ENCODE results near the gene VPREB1. TPM values are rescaled to one million over a fixed set of nuclear protein-coding genes. Genes with fewer than 3 reads are reported as not detected.
A peak's percentile ranks its signal among the peaks of the same experiment; 100 is the strongest.
"Not testable (repeated sequence)": the region's sequence is repeated elsewhere in the genome, so short reads cannot be mapped to it uniquely, and the experiment has no call there.

The VPREB1 gene
- total RNA-seq, 6 experiments from 2014 or later = not detected

- ATAC-seq; H3K4me1 ChIP-seq; DNase-seq; H3K36me3 ChIP-seq; H3K9me3 ChIP-seq; H3K4me3 ChIP-seq; intact Hi-C loops (cut with DNase I); H3K27ac ChIP-seq; H3K27me3 ChIP-seq: not testable (repeated sequence)
- WGBS (ENCODE audit: insufficient coverage, low coverage, low lambda C conversion rate, missing lambda C conversion rate) = 86% methylated on average over 1 of the region's 4 CpGs
Measured at GRCh38 chr22:22277423-22277822, 32.8 kb downstream of the VPREB1 start.

GRCh38 chr22:22284962-22285756 is 40.6 kb downstream of the VPREB1 start:
- H3K36me3 ChIP-seq; H3K27me3 ChIP-seq; H3K4me3 ChIP-seq; ATAC-seq; DNase-seq; H3K27ac ChIP-seq; H3K9me3 ChIP-seq; H3K4me1 ChIP-seq; intact Hi-C loops (cut with DNase I): not testable (repeated sequence)

DNA sequence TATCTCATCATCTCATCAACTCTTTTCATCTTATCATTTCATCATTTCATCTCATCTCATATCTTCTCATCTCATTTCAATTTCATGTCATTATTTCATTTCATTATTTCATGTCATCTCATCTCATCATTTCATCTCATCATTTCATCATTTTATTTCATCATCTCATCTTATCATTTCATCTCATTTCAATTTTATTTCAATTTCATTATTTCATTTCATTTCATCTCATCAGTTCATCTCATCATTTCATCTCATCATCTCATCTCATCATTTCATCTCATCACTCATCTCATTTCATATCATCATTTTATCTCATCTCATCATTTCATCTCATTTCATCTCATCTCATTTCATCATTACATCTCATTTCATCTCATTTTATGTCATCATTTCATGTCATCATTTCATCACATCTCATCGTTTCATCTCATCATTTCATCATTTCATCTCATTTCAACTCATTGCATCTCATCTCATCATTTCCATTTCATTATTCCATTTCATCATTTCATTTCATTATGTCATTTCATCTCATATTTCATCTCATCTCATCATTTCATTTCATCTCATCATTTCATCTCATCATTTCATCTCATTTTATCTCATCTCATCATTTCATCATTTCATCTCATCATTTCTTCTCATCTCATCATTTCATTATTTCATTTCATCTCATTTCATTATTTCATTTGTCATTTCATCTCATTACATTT is 42.0 kb downstream of the VPREB1 start:
- DNase-seq; H3K9me3 ChIP-seq; H3K27me3 ChIP-seq; H3K27ac ChIP-seq; ATAC-seq; H3K4me1 ChIP-seq; intact Hi-C loops (cut with DNase I); H3K4me3 ChIP-seq; H3K36me3 ChIP-seq: not testable (repeated sequence)
- WGBS (ENCODE audit: insufficient coverage, low coverage, low lambda C conversion rate, missing lambda C conversion rate) = no CpG with 5 or more reads among the region's 1 CpG

GRCh38 chr22:22287106-22287626 is 42.6 kb downstream of the VPREB1 start:
- H3K27me3 ChIP-seq; ATAC-seq; H3K27ac ChIP-seq; DNase-seq; intact Hi-C loops (cut with DNase I); H3K9me3 ChIP-seq; H3K36me3 ChIP-seq; H3K4me3 ChIP-seq; H3K4me1 ChIP-seq: not testable (repeated sequence)
- WGBS (ENCODE audit: insufficient coverage, low coverage, low lambda C conversion rate, missing lambda C conversion rate) = 91% methylated on average over 5 of the region's 5 CpGs

DNA sequence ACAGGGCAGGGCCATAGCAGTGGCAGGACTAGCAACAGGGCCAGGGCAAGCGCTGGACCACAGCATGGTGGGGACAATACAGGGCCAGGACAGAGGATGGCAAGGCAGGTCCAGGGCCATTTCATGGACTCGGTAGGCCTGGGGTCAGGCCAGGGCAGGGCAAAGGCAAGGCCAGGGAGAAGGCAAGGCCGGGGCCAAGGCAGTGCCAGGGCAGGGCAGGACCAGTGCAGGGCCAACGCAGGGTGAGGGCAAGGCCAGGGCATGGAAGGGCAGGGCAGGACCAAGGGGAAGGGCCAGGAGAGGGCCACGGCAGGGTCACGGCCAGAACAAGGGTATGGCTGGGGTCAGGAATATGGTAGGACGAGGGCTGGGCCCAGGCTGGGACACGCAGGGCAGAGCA is 45.1 kb downstream of the VPREB1 start:
- H3K4me1 ChIP-seq; intact Hi-C loops (cut with DNase I); H3K36me3 ChIP-seq; H3K9me3 ChIP-seq; H3K27ac ChIP-seq; DNase-seq; ATAC-seq; H3K27me3 ChIP-seq; H3K4me3 ChIP-seq: not testable (repeated sequence)
- no CpG with 5 or more reads among the region's 8 CpGs for WGBS (ENCODE audit: insufficient coverage, low coverage, low lambda C conversion rate, missing lambda C conversion rate)

DNA sequence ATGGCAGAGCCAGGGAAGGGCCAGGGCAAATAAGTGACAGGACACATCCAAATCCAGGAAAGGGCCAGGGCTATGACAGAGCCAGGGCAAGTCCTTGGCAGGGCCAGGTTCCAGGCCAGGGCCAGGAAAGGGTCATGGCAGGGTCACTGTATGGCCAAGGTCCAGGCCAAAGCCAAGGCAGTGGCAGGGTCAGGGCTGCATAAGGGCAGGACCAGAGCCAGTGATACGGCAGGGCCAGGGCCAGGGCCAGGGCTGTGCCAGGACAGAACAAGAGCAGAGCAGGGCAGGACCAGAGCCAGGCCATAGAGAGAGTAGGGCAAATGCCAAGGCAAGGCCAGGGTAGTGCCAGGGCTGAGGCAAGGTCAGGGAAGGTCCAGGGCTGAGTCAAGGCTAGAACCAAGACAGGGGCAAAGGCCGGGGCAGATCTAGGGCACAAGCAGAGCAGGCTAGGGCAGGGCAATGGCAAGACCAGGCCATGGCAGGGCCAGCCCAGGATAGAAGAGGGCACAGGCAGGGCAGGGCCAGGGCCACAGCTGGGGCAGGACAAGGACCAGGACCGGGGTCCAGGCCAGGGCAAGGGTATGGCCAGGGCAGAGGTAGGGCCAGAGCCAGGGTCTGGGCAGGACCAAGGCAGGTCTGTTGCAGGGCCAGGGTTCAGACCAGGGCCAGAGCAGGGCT is 46.7 kb downstream of the VPREB1 start:
- intact Hi-C loops (cut with DNase I); H3K27me3 ChIP-seq; H3K4me1 ChIP-seq; H3K36me3 ChIP-seq; ATAC-seq; H3K4me3 ChIP-seq; H3K9me3 ChIP-seq: not testable (repeated sequence)
- H3K27ac ChIP-seq = peak overlapping the region in 1 of 3 donors; percentile 24
- WGBS (ENCODE audit: insufficient coverage, low coverage, low lambda C conversion rate, missing lambda C conversion rate) = 37% methylated on average over 2 of the region's 3 CpGs
- DNase-seq = peak; percentile 45 to 71 (median 67)

- H3K27ac ChIP-seq; H3K36me3 ChIP-seq; H3K9me3 ChIP-seq; H3K4me1 ChIP-seq; DNase-seq; intact Hi-C loops (cut with DNase I); H3K4me3 ChIP-seq; ATAC-seq; H3K27me3 ChIP-seq: not testable (repeated sequence)
- WGBS (ENCODE audit: insufficient coverage, low coverage, low lambda C conversion rate, missing lambda C conversion rate) = no CpG with 5 or more reads among the region's 3 CpGs
Measured at GRCh38 chr22:22292656-22293055, 48.1 kb downstream of the VPREB1 start.

DNA sequence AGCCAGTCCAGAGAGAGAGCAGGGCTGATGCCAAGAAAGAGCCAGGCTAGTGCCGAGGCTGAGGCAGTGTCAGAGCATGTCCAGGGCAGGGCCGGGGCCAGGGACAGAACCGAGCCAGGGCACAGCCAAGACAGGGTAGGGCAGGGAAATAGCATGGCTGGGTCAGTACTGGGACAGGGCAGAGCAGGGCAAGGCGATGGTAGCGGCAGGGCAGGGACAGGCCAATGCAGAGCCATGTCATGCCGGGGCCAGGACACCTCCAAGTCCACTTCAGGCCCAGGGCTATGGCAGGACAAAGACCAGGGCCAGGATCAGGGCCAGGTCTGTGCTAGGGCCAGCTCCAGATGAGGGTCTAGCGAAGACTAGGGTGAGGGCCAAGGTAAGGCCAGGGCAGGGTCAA is 48.9 kb downstream of the VPREB1 start:
- H3K4me1 ChIP-seq; H3K27me3 ChIP-seq; intact Hi-C loops (cut with DNase I); H3K27ac ChIP-seq; ATAC-seq; DNase-seq; H3K36me3 ChIP-seq; H3K9me3 ChIP-seq; H3K4me3 ChIP-seq: not testable (repeated sequence)
- WGBS (ENCODE audit: insufficient coverage, low coverage, low lambda C conversion rate, missing lambda C conversion rate) = 74% methylated on average over 3 of the region's 7 CpGs

GRCh38 chr22:22294641-22295040 is 50.1 kb downstream of the VPREB1 start:
- intact Hi-C loops (cut with DNase I); ATAC-seq: not testable (repeated sequence)

More at GRCh38 chr22:22294641-22295040, 50.1 kb downstream of the VPREB1 start:
- not testable (repeated sequence) for H3K9me3 ChIP-seq, H3K4me1 ChIP-seq, H3K27me3 ChIP-seq, H3K36me3 ChIP-seq, DNase-seq, H3K4me3 ChIP-seq, H3K27ac ChIP-seq
- 70% methylated on average over 4 of the region's 13 CpGs for WGBS (ENCODE audit: insufficient coverage, low coverage, low lambda C conversion rate, missing lambda C conversion rate)

All from right lobe of liver (tissue), 6 donors.